NCI-H1048 (cell line): ENCODE measurements around the gene PSEN1.

Experiments used
- DNase-seq: peaks from one replicate; lab custom pipeline; 2025; lab: John Stamatoyannopoulos, UW

PSEN1 gene

DNA sequence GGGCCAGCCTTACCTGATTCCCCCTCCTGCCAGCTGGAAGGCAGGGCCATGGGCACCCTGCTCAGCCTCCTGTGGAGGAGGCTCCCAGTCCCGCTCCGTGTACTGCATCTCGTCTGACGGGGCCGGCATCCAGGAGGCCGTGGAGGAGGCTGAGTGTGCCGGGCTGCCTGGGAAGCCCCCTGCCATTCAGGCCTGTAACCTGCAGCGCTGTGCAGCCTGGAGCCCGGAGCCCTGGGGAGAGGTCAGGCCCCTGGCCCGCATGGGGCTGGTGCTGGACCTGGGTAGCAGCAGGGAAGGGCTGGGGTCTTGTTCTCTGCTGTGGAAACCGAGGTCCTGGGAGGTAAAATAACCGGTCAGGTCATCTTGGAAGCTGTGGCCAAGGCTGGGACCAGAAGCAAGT, 117.4 kb downstream of the PSEN1 start:
- DNase-seq, result no peak

DNA sequence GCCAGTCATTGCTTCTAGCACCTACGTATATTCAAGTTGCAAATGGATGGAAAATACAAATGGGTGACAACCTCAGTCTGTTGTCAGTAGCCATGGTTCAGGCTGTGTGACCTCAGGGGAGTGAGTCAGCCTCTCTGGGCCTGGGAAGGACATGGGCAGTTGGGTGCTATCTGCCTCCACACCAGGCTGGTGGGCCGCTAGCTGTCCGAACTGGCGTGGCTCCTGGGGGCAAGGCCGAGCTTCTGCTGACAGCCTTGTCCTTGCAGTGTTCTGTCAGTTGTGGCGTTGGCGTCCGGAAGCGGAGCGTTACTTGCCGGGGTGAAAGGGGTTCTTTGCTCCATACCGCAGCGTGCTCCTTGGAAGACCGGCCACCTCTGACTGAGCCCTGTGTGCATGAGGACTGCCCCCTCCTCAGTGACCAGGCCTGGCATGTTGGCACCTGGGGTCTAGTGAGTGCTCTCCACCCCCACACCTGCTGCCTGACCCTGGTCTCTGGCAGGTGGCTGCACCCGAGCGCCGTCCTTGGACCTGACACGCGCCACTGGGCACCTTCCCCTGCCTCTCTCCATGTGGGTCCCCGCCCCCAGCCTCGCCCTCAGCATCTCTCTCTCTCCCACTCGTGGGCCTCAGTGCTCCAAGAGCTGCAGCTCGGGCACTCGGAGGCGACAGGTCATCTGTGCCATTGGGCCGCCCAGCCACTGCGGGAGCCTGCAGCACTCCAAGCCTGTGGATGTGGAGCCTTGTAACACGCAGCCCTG, 118.1 kb downstream of the PSEN1 start:
- no peak for DNase-seq

DNA sequence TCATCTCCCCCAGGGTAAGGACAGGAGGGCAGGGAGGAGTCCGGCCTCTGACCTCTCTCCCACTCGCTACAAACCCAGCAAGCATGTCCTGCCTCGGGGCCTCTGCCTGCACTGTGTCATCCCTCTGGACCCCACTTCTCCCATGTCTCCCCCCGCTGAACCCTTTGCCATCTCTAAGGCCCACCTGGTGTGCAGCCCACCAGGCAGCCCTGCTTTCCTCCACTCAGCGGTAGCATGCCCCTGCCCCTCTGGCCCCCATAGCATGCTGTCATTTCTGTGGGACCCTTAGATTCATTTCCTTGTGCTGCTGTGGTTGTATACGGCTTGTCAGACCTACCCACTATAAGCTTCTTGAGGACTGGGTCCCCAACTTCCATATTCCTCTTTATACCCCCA, 118.7 kb downstream of the PSEN1 start:
- DNase-seq, result no peak

DNA sequence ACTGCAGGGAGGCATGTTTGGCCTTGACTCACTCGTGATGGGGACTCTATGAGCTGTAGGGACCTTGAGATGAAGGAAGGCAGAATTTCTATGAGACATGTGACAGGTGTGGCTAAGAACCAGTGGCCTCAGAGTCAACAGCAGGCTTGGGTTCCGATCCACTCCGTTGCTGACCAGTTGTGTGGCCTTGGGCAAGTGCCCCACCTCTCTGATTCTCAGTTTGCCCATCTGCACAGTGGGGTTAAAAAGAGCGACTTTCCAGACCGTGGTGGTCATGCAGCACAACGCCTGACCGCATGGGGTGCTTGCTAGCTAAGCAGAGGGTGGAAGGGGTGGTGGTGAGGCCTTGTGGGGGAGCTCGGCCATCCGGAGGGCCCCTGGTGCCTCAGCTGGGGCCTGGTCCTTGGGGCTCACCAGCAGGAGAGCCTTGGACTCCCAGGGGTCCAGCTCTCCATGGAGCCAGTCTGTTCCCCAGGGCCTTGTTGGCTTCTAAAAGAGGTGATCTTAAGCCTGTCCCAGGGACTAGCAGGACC, 119.5 kb downstream of the PSEN1 start:
- no peak for DNase-seq

DNA sequence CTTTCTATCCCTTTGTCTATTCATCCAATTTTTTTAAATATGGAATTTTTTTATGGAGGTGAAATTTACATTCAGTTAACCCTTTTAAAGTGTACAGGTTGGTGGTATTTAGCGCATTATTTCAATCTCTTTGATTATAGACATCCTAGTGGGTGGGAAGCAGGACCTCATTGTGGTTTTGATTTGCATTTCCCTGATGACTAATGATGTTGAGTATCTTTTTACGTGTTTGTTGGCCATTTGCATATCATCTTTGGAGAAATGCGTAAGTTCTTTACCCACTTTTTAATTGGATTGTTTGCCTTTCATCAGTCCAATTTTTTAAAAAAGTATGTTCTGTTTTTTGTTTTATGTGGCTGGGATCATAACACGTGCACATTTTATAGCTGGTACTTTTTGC, 121.8 kb downstream of the PSEN1 start:
- DNase-seq, result no peak

DNA sequence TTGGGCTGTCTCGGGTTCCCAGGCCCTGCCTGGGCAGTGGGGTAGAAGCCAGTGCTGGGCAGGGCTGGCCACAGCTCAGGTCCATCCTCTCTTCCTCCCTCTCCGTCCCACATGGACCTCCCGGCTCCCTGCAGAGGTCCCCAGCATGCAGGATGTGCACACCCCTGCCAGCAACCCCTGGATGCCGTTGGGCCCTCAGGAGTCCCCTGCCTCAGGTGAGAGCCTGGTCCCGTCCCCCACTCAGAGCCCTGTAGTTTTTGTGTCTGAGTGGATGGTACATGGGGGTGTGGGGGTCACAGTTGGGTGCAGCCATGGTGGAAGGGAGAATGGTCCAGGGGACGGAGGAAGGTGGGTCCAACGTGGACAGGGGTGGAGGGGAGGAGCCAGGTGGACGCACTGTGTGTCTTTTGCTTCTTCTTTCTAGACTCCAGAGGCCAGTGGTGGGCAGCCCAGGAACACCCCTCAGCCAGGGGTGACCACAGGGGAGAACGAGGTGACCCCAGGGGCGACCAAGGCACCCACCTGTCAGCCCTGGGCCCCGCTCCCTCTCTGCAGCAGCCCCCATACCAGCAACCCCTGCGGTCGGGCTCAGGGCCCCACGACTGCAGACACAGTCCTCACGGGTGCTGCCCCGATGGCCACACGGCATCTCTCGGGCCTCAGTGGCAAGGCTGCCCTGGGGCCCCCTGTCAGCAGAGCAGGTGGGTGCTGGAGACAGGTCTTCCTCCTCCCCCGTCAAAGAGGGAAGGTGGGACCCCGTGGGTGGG, 122.7 kb downstream of the PSEN1 start:
- no peak for DNase-seq

DNA sequence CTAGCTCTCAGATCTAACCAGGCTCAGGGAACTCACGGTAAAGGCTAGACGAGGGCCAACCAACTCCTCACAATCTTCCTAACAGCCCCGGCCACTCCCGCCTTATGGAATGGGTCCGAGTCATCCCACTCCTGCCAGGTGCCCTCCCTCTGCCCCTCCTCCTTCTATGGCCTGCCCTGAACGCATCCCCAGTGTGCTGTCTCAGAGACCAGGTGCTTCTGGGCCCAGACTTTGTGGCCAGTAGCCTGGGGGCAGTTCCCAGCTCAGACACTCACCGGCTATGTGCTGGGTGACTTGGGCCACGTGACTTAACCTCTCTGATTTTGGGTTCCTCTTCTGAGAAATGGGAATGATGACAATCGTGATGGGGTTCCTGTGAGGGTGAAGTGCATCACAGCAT, 123.5 kb downstream of the PSEN1 start:
- no peak for DNase-seq

DNA sequence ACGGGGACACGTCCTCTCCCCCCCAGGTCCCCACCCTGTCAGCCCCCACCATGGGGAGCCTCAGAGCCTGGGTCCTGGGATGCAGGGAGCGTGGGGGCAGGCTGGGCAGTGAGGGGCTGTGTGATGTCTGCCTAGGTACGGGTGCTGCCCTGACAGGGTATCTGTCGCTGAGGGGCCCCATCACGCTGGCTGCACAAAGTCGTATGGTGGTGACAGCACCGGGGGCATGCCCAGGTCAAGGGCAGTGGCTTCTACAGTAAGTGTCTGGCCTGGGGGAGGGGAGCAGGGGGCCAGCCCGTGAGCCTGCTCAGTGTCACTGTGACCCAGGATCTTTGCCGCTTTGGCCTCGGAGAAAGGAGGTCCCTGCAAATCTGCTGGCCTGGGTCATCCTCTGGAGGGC, 124.3 kb downstream of the PSEN1 start:
- DNase-seq, result no peak

DNA sequence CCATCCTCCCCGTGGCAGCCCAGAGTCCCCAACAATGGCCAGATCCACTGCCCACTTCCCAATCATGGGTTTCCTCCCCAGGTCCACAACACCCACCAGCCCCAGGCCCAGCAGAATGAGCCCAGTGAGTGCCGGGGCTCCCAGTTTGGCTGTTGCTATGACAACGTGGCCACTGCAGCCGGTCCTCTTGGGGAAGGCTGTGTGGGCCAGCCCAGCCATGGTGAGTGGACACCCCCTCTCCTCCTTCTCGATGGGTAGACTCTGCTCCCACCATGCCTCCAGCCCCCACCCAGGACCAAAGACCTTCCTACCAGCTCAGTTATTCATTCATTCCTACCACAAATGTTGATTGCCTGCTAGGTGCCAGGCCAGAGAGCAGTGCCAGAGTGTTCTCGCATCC, 124.8 kb downstream of the PSEN1 start:
- DNase-seq, result no peak

DNA sequence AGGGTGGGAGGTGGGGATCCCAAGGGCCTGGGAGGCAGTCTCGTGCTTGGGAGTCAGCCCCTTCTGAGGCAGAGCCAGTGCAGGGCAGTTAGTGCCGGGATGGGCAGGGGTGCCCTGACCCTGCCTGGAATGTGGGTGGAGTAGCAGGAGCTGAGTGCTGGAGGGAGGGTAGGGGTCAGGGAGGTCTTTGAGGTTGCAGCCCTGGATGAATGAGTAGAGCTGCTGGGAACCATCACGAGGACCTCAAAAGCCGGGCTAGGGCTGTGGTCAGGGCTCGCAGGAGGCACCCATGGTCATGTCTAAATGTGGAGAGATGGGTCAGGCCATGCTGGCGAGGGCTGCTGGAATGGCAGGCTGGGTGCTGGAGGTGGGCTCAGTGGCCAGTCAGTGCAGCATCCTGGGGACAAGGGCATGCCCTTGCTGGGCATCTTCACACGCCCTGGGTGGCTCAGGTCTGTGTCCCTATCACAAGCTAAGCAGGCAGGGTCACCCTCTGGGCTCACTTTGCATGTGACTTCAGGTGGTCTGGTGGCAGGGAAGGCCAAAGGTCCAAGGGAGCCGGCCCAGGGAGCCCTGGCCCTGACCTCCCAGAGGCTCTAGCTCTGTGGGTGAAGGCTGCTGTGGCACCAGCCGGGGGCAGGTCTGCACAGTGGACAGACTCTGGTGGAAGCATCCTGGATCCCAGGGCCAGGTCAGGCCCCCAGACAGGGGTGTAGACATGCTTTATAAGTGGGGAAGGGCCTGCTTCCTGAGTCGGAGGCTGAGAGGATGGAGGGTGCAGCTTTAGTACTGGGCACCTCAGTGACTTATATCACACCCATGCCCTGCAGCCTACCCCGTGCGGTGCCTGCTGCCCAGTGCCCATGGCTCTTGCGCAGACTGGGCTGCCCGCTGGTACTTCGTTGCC, 125.5 kb downstream of the PSEN1 start:
- no peak for DNase-seq

DNA sequence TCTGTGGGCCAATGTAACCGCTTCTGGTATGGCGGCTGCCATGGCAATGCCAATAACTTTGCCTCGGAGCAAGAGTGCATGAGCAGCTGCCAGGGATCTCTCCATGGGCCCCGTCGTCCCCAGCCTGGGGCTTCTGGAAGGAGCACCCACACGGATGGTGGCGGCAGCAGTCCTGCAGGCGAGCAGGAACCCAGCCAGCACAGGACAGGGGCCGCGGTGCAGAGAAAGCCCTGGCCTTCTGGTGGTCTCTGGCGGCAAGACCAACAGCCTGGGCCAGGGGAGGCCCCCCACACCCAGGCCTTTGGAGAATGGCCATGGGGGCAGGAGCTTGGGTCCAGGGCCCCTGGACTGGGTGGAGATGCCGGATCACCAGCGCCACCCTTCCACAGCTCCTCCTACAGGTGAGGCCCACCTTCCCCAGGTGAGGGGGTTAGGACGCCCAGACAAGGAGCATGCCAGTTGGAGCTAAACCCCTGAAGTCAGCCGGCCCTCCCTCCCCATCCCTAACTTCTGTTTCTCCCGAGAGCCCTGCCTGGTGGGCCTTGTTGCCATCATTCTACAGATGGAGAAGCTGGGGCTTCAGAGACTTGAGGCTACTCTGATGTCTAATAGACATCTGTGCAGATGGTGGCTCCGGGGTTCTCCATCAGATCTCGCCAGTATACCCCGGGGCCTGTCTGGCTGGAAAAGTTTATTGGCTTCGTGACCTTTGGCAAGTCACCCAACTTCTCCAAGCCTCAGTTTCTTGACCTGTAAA, 126.3 kb downstream of the PSEN1 start:
- DNase-seq, result no peak

DNA sequence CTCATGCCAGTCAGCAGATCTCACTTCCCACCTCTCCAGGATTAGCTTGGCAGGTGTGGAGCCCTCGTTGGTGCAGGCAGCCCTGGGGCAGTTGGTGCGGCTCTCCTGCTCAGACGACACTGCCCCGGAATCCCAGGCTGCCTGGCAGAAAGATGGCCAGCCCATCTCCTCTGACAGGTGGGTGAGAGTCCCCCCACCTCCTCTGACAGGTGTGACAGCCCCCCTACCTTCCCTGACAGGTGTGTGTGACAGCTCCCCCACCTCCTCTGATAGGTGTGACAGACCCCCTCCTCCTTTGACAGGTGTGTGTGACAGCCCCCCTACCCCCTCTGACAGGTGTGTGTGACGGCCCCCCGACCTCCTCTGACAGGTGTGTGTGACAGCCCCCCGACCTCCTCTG, 127.3 kb downstream of the PSEN1 start:
- no peak for DNase-seq

DNA sequence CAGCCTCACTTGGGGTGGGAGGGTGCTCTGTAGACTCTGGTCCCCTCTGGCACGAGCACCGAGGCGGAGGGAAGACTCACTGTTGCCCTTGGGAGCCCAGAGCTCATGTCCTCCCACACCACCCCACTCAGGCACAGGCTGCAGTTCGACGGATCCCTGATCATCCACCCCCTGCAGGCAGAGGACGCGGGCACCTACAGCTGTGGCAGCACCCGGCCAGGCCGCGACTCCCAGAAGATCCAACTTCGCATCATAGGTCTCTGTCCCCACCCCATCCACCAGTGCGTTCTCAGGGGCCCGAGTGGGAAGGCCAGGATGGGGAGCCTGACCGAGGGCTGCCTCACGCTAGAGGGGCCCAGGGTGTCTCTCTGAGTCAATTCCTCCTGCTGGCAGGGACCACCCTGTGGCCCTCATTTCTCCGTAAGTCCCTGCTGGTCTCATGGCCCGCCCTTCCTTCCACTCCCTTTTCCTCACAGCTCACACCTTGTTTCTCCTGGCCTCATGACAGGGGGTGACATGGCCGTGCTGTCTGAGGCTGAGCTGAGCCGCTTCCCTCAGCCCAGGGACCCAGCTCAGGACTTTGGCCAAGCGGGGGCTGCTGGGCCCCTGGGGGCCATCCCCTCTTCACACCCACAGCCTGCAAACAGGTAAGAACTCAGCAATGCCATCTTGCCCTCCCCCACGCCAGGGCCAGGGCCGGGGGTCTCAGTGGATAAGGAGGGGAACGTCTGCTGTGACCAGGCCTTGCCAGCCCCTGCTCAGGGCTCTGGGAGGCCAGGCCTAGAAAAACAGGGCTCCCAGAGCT, 128.0 kb downstream of the PSEN1 start:
- no peak for DNase-seq

DNA sequence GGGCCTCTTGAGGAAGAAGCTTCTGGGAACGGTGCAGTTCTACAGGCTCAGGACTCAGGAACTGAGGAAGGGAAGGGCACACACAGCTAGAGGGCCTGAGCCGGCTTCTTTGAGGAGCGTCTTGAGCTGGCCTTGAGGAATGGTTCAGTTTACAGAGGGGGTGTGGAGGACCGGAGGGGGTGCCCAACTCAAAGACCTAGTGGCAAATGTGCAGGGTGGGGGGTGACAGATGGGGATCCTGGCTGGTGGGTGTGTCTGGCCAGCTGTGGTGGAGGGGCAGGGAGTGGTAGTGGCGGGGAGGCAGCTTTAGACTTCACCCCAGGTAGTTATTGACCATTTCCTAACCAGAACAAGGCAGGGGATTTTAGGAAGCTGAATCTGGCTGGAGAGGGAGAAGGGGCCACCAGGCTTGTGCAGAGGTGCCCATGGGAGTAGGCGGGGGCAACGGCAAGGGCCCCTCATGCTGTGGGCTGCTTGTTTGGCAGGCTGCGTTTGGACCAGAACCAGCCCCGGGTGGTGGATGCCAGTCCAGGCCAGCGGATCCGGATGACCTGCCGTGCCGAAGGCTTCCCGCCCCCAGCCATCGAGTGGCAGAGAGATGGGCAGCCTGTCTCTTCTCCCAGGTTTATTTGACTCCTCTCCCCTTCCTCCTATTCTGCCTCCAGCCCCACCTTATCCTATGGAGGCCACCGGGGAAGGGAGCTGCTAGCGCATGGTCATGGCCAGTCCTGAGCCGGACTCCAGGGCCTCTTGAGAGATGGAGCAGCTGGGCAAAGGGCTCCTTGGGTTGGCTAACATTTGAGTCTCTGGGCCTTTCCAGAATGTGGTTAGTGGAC, 128.8 kb downstream of the PSEN1 start:
- DNase-seq, result no peak

DNA sequence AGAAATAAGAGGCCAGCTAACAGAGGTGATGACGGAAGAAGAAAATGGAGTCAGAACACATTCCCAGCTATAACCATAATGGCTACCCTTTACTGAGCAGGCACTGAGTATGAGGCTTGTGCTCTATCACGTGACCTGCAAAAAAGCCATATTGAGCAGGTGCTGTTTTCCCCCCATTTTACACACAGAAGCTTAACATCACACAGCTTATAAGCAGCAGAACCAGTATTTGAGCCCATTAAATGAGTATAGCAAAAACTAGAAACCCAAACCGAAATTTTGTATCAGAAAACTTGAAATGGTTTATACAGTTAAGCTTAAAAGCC, 129.4 kb downstream of the PSEN1 start:
- DNase-seq, result no peak

DNA sequence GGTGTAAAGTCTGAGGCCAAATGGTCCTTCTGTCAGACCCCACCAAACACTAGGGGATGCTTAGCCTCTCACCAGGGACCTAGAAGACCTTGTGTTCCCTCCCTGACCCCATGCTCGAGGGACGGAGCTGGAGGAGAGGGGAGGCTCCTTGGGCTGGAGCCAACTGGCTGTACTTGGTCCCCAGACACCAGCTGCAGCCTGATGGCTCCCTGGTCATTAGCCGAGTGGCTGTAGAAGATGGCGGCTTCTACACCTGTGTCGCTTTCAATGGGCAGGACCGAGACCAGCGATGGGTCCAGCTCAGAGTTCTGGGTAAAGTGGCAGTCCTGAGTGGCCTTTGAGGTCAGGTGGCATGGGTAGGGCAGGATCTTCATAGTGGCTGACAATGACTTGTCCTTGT, 130.0 kb downstream of the PSEN1 start:
- DNase-seq, result no peak

DNA sequence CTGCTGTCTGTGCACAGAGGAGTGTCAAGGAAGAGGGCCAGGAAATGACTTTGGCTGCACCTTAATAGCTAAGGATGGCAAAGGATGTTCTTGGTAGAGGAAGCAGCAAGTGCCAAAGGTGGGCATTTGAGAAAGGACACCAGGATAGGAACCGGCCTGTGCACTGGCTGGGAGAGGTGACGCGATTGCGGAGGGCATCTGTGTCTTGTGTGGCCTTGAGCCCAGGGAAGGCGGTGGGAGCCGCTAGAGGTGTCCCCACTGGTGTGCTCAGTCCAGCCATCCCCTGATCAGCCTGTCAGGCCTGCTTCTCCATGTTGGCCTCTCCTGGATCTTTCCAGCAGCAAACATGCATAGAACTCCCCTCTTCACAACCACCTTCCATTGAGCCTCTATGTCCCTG, 131.2 kb downstream of the PSEN1 start:
- DNase-seq, result no peak

DNA sequence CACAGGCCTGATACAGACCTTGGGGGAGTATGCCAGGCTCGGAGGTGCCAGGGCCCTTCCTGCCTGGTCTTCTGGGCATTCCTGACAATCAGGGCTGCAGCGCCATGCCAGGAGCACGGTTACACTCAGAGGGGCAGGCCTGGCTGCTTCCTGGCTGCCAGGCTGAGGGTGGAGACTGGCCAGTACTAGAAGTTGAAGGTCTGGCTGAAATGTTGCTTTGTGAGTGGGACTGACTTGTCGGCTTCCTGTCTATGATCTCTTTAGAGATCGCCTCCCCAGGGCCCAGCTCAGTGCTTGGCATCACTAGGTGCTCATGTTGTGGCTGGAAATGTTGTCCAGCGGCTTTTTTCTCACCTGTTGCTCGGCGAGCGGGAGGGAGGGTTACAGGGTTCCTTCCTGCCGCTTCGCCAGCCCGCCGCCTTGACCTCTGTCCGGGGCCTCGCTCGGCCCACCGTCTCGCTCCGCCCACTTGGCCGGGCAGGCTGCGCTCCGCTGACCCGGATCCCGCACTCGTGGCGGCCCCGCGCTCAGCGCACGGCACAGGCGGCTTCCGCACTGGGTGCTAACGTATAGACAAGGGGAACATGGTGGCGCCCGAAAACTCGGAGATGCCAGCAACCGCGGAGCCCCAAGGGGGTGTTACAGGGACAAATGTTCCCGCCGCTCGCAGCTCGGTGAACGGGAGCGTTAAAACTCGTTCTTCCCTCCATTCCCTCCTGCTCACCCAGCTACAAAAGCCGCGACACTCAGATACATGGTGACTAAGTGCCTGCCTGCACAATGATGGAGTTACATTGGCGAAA, 133.6 kb downstream of the PSEN1 start:
- DNase-seq, result no peak

DNA sequence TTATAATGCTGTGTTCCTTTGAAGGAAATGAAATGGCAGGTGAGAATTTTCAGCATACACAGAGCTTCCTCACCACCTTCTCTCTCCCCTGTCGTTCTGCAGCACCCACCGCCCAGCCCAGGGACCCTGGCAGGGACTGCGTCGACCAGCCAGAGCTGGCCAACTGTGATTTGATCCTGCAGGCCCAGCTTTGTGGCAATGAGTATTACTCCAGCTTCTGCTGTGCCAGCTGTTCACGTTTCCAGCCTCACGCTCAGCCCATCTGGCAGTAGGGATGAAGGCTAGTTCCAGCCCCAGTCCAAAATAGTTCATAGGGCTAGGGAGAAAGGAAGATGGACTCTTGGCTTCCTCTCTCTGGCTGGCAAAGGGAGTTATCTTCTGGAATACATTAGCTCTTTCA, 136.1 kb downstream of the PSEN1 start:
- no peak for DNase-seq
